ENCODE measurements around the gene LAMB4.

Gene LAMB4

GRCh38 chr7:108014215-108014614, 115.9 kb downstream of the LAMB4 start:
- DNase-seq (ENCODE audit: low read depth in 2 of 2), result no peak

DNA sequence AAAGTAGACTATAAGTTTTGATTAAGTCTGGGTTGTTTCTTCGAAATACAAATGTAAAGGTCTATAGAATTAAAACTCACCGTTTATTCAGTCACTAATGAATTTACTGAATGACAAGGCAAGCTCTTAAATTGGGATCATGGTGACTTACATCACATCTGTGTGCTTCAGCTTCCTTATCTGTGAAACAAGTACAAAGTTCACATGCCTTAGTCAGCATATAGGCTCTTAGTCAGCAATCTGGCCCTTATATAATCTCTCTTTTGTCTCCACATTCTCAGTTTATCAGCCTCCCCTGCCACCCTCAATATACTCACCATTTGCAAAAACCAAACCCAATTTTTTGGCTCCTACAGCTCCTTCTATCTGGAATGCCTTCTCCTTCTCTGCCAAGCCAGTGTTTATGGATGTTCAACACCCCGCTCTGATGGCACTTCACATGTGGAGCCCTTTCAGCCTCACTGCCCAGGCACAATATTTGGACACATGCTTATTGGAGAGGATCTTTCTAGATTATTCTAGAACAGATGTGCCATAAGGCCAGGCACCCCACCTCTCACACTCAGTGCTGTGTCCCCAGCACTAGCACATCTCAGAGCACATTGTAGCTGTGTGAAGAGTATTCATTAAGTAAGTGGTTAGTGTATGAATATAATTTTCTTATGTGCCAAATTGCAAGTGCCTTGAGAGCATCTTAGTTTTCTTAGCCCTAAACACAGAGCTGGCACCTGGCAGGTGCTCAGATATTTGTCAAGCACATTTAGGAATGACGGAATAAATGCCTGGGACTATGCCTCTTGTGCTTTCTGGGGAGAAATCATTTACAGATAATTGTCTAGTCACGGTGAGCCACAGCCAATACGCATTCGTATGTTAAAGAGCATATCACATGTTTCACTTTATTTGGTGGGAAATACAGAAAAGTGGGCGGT, 117.4 kb downstream of the LAMB4 start:
- DNase-seq (ENCODE audit: low read depth in 2 of 2), result no peak

- no peak for DNase-seq (ENCODE audit: low read depth in 2 of 2)
Measured at GRCh38 chr7:108010377-108010776, 119.8 kb downstream of the LAMB4 start.

DNA sequence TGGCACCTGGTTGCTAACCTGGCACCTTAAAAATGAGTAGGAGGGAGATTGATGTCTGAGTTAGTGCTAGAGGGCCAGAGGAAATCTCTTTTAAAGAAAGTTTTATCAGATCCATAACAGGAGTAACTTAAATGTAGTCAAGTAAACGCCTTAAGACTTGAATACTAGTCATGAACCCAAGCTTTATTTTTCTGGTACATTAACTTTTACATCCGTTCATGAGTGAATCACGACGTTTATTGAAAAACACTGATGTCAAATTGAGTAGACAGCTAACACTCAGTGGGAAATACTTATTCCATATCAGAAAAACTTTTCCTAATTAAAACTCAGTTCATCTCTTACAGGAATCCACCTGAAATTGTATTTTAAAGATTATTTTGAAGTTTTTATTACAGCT, 120.3 kb downstream of the LAMB4 start:
- DNase-seq (ENCODE audit: low read depth in 2 of 2), result no peak

DNA sequence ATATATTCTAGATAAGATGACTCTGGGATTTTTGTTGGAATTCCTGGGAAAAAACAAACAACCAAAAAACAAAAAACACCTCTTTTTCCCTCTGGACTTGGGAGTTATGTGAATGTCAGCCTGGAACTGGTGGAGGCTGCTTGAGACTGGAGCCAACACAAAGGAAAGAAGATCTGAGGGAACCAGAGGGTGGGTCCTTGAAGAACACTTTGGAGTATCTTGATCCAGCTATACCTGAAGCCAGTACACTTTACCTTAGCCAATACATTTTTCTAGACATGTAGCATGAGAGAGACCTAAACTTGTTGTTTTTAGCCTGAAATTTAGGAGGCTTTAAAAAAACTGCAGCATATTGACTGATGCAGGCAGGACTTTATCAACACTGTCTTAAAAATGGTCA, 121.3 kb downstream of the LAMB4 start:
- DNase-seq (ENCODE audit: low read depth in 2 of 2), result no peak

DNA sequence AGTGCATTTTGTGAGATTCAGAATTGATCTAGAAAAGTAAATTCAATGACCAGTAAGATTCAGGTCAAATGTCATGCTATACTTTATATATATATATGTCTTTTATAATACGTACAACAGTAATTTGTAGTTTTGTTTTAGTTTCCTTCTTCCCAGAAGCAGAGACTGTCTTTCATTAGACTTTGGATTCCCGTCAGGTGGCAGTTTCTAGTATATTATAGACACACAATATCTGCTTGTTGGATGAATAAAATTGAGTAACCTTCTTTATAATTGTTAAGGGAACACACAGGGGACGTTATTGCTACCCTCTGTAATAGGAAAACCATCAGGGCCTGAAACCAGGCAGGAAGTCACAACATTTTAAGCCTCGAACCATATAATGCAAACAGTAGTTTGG, 121.9 kb downstream of the LAMB4 start:
- no peak for DNase-seq (ENCODE audit: low read depth in 2 of 2)

DNA sequence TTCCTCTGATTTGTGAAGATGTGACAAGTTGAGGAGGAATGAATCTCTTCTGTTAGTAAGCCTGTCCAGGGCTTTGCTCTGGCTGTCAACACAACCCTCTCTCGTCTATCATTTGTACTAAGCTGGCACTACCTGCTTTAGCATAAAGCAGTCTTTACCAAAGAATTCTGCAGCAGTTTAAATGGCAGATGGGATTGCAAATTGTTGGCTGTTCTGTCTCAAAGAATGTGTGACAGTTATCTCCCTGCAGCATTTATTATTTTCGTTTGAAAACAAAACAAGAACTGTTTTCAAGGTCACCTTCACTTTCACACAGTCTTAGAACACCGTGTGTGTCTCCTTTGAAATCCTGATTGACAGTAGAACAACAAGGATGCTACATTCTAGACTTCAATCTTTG, 122.4 kb downstream of the LAMB4 start:
- no peak for DNase-seq (ENCODE audit: low read depth in 2 of 2)

- DNase-seq (ENCODE audit: low read depth in 2 of 2), result no peak
Measured at GRCh38 chr7:108007261-108007660, 122.9 kb downstream of the LAMB4 start.

DNA sequence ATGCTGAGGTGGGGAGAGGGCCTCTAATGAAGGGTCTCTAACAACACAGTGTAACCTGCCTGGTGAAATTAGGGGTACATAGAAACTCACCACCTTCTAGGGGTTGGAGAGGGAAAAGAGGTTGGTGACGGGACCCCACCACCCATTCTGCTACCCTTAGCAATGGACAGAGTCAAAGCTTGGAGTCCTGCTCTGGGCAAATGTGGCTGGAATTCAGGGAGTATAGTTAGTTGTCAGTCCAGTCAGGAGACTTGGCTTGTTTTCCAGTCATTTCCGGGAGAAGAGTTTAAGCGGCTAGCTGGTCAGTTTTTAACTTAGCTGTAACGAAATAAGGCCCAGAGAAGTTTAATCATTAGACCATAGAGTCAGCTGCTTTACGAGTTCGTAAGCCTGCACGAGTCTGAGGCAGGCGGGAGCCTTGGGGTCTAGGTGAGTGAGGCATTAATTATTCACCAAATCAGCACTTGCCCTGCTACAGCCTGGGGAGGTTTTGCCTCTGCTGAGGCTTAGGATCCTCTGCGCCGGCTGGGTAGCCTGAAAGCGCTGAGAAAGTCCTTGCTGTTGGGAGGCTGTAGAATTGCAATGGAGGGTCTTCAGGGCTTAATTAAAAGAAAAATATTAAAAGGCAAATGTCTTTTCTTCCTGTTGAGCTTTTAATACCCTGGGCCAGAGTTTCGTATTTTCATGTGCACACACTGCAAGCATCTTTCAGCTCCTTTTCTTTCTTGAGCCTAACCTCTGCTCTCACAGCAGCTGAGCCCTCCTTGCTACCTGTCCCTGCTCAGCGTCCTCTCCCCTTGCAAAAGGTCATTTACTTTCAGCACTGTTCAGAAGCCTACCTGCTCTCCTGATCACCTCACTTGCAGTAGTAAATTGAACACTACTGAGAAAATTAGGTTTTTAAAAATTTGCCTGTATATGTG, 125.7 kb downstream of the LAMB4 start:
- DNase-seq (ENCODE audit: low read depth in 2 of 2), result no peak

- DNase-seq (ENCODE audit: low read depth in 2 of 2), result no peak
Measured at GRCh38 chr7:108003599-108003935, 126.6 kb downstream of the LAMB4 start.

DNA sequence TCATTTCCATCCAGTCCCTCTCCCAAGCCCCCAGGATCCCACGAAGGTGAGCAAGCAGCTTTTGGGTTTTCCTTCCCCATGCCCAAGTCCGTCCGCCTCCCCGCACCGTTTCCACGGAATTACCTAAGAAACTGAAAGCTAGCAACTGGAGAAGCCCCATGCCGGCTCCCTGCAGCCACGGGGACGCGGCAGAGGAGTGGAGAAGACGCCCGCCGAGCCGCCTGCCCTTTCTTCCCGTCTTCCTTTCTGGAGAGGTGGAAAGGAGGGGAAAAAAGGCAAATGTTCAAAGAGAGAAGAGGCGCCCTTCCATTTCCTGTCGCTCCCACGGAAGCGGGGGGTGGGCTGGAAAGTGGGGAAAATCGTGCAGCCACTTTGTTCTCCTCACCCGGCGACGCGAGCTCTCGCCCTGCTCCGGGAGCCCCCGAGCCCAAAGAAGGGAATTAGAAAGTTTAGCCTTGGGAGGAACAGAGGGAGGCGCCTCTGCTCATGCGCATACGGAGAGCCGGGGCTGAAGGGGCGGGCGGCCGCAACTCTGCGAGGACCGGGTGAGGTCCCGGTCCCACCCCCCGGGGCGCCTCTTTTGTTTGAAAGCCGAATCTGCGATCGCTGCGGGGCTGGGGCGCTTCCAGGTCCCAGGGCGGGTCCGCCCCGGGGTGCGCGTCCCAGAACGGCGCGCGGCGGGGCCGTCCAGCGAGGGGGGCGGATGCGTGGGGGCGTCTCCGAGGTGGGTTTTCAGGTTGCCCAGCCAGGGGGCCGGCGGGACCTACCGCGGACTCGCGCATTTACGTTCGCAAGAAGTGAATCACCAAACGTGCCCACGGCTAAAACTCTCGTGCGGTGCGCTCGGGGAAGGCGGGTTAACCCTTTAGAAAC, 127.2 kb downstream of the LAMB4 start, which contains the start of gene LAMB1:
TSS of gene LAMB1 (minus strand) at position 436 of the 873 bp plus-strand sequence. CDS start at position 160, 276 bp downstream.
- peak; percentile 72 to 73 for DNase-seq (ENCODE audit: low read depth in 2 of 2)

GRCh38 chr7:108001764-108002725, 128.1 kb downstream of the LAMB4 start:
- no peak for DNase-seq (ENCODE audit: low read depth in 2 of 2)

- no peak for DNase-seq (ENCODE audit: low read depth in 2 of 2)
Measured at GRCh38 chr7:108000875-108001763, 129.0 kb downstream of the LAMB4 start.

DNA sequence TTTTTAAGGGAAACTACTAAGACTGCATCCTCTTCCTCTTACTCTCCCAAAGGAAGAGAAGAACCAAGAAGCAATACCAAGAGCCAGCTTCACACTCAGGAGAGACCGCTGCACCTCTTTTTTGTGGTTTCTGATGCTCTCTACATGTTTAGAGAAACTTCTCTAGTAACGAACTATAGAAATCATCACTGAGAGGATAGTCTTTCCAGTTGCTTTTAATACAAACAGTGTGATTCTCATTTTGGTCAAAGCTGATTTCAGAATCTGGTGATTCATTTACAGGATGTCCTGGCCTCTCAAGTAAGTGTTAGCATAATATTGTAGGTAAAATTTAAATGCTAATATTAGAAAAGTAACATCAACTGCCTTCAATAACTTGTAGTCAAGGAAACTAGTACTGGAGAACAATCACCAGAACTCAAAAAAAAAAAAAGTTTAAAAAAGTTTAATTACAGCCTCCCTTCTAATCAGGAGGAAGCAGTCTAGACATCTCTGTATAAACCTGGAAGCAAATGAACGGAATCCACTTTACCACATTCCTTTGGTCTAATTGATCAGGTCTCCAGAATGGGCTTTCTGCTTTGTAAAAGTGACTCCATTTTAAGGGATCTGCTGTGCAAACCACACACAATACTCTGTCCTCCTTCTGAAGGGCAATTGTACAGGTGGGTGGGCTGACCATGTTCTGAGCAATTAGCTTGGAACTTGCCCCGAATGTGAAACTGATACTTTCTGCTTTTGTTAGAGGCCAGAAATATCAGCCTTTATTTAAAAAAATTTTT, 130.2 kb downstream of the LAMB4 start:
- no peak for DNase-seq (ENCODE audit: low read depth in 2 of 2)

GRCh38 chr7:107998660-107999480, 131.3 kb downstream of the LAMB4 start:
- DNase-seq (ENCODE audit: low read depth in 2 of 2), result no peak

DNA sequence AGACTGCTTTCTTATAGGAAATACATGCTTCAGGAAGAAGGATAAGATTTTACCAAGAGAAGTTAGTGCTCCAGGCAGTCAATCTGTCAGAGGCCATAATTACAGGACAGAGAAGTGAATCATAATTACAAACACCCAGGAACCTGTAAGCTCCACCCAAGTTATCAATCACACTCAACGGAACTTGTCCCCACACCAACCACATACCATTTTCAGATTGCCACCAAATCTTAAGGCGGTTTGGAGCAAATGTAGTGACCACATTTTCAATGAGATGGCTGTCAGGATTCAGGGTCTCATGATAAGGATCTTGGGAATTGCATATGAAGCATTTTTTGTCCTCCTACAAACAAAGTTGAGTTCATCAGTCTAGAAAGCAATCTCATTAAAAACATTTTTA, 132.0 kb downstream of the LAMB4 start:
- no peak for DNase-seq (ENCODE audit: low read depth in 2 of 2)

- no peak for DNase-seq (ENCODE audit: low read depth in 2 of 2)
Measured at GRCh38 chr7:107996072-107996882, 133.9 kb downstream of the LAMB4 start.
